ENCODE data around the gene SLC24A3.

DNA sequence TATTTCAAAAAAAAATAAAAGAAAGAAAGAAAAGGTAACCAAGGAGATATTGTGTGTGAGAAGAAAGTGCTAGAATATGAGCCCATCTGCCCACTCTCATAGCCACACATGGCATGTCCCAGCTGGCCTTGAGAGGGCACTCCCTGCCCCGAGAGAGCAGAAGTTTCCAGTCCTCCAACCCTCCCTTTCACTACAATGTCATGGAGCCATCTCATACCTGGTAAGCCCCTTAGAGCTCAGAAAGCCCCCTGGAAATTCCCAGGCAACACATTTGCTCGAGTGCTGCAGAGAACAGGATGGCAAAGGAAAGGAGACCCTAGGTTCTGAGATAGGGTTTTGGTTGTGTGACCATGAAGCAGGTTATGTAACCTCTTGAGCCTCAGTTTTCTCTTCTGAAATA is 469.8 kb downstream of the SLC24A3 start:
- TF ChIP-seq POLR2AphosphoS5 (IDR thresholded peaks at IDR 0.05; ENCODE audit: borderline replicate concordance, low read depth, low read length), result no peak
- TF ChIP-seq EZH2 (IDR thresholded peaks at IDR 0.05), result no peak
- no peak for TF ChIP-seq FOXP2 (optimal IDR thresholded peaks at IDR 0.05; ENCODE audit: control extremely low read depth, extremely low read length, insufficient read depth)
